NCI-H1105 (cell line): ENCODE data around the gene SERPINE2.
"Not testable (repeated sequence)": the region's sequence is repeated elsewhere in the genome, so short reads cannot be mapped to it uniquely, and the experiment has no call there.

Experiments used
- DNase-seq: peaks from one replicate; lab custom pipeline; 2025; lab: John Stamatoyannopoulos, UW

The SERPINE2 gene

GRCh38 chr2:223943135-223943534 lies 96.0 kb downstream of the SERPINE2 start:
- no peak for DNase-seq

DNA sequence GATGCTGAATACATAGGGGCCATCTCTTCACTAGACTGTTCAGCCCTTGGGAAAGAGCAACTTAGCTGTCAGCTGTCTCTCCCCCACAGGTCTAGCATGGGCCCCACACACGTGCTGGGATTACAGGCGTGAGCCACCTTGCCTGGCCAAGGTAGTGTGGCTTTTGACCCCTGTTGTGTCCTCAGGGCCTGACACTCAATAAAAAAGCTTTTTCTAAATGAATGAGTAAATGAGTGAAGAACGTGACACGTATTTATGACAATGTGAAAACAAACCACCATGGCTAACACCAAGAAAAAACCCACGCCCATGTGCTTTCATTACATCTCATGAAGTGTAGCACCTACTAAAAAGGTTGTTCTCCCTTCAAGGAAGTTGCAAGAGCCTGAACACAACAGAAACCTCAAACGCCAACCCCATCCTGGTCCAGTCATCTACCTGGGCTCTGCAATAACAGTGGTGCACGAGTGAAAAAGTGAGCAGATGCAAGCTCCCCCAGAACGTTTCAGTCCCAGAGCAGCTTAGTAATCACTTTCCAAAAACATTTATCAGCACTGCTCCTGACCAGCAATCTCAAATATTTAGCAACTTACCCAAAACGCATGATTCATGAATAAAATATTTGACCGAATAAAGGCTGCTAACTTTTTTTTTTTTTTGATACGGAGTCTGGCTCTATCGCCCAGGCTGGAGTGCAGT lies 97.4 kb downstream of the SERPINE2 start:
- no peak for DNase-seq

GRCh38 chr2:223939438-223939837 lies 99.6 kb downstream of the SERPINE2 start:
- not testable (repeated sequence) for DNase-seq

- DNase-seq, result no peak
These were observed 101.6 kb downstream of the SERPINE2 start for GRCh38 chr2:223937535-223937934.

DNA sequence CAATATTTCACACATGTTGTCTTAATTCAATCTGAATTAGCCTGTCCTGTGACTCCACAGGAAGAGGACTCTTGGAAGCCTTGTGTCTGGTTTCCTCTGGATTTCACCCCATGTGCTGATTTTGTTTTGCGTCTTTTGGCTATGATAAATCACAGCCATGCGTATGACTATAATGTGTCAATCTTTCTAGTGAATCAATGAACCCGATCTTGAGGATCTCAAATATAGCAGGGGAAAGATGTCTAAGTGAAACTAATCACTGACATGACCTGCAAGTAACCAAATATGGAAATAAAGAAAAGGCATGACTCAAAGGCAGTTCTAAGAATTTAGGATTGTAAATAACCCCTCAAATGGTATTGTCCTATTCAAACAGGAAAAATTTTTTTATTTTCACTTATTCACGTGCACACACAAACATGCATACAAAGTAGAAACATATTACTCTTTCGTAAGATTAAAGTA lies 102.2 kb downstream of the SERPINE2 start:
- no peak for DNase-seq

DNA sequence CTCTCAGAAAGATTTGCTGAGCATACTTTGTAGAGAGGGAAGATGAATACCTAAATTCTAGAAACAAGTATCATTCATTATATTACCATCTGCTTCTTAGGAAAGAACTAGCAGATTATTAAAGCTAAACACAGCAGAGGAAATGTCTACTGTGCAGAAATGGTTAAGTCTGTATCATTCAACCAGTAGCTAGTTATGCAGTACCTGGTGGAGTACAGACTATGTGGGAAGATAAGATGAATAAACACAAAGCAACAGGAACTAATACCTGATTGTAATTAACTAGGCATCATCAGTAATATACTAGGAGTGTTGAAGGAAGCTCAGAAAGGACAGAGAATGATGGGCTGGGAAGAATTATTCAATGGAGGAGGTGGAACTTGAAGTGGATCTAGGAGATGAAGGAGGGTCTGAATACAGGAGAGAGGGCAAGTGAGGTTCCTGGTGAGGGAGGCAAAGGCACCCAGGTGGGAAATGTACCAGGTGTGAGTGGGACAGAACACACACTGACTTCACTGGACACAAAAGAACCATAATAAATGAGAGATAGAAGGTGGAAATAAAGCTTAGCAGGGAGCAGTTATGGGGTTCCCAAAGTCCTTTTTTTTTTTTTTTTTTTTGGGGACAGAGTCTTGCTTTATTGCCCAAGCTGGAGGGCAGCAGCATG lies 103.5 kb downstream of the SERPINE2 start:
- no peak for DNase-seq

DNA sequence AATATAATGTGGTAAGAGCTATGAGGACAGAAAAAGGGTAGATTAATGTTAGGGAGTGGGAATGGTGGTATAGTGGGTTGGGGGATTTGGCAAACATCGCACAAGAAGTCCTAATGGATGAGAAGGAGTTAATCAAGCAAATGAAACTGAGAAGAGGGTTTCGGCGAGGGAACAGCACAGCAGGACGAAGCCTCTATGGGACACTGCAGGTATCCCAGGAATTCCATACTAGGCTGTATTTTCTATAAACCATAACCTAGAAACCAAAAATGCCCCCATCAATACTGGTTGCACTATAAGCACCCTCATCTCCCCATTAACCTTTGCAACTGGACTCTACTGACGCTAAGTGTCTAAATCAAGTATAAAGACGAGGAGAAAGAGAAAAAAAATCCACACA lies 104.2 kb downstream of the SERPINE2 start:
- DNase-seq, result no peak

DNA sequence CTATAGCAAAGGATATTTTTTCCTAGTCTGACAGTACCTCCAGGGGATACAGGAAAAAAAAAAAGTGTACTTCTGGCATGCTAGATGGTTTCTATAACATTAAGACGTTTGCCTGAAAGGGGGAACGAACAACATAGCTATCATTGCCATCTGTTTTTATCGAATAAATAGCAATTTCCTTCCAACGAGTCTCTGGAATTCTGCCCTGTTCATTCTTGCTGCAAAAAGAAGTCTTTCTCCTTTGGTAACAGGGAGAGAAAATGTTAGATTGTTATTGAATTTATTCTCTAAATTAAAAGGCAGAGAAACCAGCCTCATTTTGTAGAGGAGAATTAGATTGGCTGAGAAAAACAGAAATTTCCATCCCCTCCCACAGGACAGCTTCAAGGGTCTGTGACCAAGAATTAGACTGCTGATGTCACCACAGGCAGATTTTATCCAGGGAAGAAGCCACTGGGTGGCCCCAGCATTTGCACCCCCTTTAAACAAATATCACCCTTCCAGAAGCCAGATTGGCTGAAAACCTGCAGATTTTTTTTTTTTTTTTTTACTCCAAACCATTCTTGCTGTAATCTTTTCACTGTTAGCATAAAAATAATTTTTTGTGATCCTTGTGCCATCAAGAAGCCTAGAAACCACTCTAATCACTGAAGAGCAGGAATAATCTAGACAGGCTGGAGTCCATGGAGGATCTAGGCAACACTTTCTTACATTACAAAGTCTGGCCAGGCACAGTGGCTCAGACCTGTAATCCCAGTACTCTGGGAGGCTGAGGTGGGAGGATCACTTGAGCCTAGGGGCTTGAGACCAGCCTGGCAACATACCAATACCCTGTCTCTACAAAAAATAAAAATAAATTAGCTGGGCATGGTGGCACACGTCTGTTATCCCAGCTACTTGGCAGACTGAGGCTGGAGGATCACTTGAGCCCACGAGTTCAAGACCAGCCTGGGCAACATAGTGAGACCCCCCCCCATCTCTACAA lies 106.0 kb downstream of the SERPINE2 start:
- DNase-seq, result no peak

GRCh38 chr2:223930103-223930976 lies 108.7 kb downstream of the SERPINE2 start:
- DNase-seq, result no peak

DNA sequence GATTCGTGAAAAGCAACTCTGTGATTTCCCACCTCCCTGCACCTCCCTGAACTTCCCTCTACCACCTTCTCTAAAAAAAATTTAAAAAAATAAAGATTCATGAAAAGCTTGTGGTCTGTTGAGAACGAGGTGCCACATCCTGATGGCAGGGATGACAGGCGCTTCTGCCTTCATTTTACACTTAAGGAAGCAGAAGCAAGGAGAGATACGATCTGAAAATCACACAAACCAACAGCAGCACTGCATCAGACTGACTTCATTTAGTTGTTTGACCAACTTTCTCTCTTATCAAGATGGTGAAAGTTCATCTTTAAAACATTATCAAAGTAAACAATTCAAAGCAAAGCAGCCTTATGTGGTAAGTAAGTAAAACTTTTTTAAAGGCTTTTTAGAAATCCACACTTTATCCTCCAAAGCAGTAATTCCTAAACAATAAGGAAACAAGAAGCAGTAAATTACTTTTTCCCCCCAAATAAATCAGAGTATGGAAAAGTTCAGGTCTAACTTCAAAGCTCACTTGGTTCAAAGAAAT lies 109.4 kb downstream of the SERPINE2 start:
- no peak for DNase-seq

DNA sequence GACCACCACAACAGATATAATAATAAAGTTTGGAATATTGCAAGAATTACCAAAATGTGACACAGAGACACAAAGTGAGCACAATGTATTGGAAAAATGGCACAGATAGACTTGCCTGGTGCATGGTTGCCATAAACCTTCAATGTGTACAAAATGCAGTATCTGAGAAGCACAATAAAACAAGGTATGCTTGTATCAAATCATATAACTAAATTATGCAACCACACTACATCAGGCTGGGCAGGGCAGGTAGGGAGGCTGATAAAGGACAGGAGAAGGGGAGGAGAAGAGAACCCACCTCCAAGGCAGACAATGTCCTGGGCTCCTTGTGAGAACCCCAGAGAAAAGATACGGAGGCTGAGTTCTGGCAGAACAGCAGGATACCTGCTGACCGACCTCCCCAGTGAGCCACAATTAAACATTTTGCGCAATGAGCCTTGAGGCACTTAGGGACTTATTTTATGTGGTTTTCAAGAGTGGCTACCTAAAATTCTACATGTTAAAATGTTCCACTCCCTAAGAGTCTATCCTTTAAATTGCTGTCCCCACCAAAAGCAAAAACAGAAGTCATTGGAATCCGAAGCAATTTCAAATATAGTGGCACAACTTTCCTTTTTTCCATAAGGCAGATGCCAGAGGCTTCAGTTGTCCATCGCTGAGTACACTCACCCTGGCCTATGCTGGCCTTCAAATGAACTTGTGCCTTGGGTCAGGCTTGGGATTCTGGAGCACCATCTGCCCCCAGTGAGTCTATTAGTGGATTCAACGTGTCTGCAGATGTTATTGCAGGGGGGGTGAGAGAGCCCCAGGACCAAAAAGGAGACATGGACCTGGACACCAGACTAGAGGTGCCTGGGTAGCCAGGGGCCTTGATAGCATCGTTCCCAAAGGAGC lies 110.7 kb downstream of the SERPINE2 start:
- DNase-seq, result no peak

DNA sequence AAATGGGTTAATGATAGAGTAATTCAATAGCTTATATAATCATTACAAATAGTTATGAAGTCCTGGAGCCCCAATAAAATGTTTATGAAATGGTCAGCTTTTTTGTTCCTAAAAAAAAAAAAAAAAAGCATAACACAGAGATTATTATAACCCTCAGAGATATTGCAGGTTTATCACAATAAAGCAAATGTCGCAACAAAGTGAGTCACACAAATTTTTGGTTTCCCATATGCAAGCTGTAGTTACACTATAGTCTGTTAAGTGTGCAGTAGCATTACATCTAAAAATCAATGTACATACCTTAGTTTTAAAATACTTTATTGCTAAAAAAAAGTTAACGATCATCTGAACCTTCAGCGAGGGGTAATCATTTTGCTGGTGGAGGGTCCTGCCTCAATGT lies 114.0 kb downstream of the SERPINE2 start:
- no peak for DNase-seq
